OCI-LY1 (cell line): ENCODE results near the gene IRX6.

Experiments used
- CTCF ChIP-seq: fragments of 200-600 bp; sonication (generic), shearing (Covaris generic); IDR thresholded peaks from 2 replicates; pipeline ENCODE4 v1.5.1; 2017; ENCODE audit warnings: mild to moderate bottlenecking, antibody characterized with exemption, low read length, moderate library complexity, mixed read lengths
- EZH2 ChIP-seq: fragments of 200-600 bp; sonication (generic), shearing (Covaris generic); IDR thresholded peaks from 2 replicates; pipeline ENCODE4 v1.8.0; 2017; ENCODE audit warnings: borderline replicate concordance, mixed run types, mild to moderate bottlenecking, antibody characterized with exemption, low read length, moderate library complexity, mixed read lengths

GRCh38 chr16:55364811-55365210 lies 40.8 kb downstream of the IRX6 start:
- TF ChIP-seq CTCF (no peak), EZH2 (no peak)
